Measurements from ENCODE around the gene THAP8.
A peak's percentile ranks its signal among the peaks of the same experiment; 100 is the strongest.

The THAP8 gene

GRCh38 chr19:36028313-36029041 lies 25.6 kb downstream of the THAP8 start:
- DNase-seq, result no peak

- DNase-seq, result no peak
Measured at GRCh38 chr19:36027696-36028095, 26.4 kb downstream of the THAP8 start.

GRCh38 chr19:36026091-36026876 lies 27.8 kb downstream of the THAP8 start:
- DNase-seq, result no peak

GRCh38 chr19:36025541-36025940 lies 28.5 kb downstream of the THAP8 start:
- no peak for DNase-seq

GRCh38 chr19:36023432-36023831 lies 30.7 kb downstream of the THAP8 start:
- DNase-seq, result no peak

GRCh38 chr19:36019061-36019670 lies 34.9 kb downstream of the THAP8 start:
- no peak for DNase-seq

- peak; percentile 100 for DNase-seq
Measured at GRCh38 chr19:36014012-36014924, 39.8 kb downstream of the THAP8 start, which contains the start of gene ALKBH6. Gene ALKBH6 (minus strand): TSS chr19:36014213. CDS start chr19:36013397, 816 bp downstream.

GRCh38 chr19:36013280-36014011 lies 40.6 kb downstream of the THAP8 start:
- DNase-seq, result no peak

- no peak for DNase-seq
Measured at GRCh38 chr19:36010402-36010801, 43.7 kb downstream of the THAP8 start.

- DNase-seq, result no peak
Measured at GRCh38 chr19:36009633-36010379, 44.3 kb downstream of the THAP8 start.

GRCh38 chr19:36009220-36009619 lies 44.9 kb downstream of the THAP8 start:
- peak; percentile 49 for DNase-seq

- no peak for DNase-seq
Measured at GRCh38 chr19:36008336-36008978, 45.6 kb downstream of the THAP8 start, which contains the start of gene SYNE4. Gene SYNE4 (minus strand): TSS chr19:36008813. CDS start chr19:36008681, 132 bp downstream.

- no peak for DNase-seq
Measured at GRCh38 chr19:36006955-36007354, 47.1 kb downstream of the THAP8 start.

GRCh38 chr19:36003284-36003683 lies 50.8 kb downstream of the THAP8 start:
- DNase-seq, result no peak

GRCh38 chr19:36001605-36002004 lies 52.5 kb downstream of the THAP8 start:
- DNase-seq, result no peak

- DNase-seq, result no peak
Measured at GRCh38 chr19:35996777-35997176, 57.3 kb downstream of the THAP8 start.

- peak; percentile 96 for DNase-seq
Measured at GRCh38 chr19:35995048-35995993, 58.8 kb downstream of the THAP8 start, which contains the start of gene SDHAF1. Gene SDHAF1 (plus strand): TSS chr19:35995188. CDS start chr19:35995275, 87 bp downstream.

- DNase-seq, result no peak
Measured at GRCh38 chr19:35993923-35994598, 60.0 kb downstream of the THAP8 start.

Data from stimulated activated CD4-positive, alpha-beta T cell treated with anti-CD3 and anti-CD28 coated beads, Interleukin-1b, Interleukin-23, amount 100 ng/mL, for 48 hours (primary cell).